GM18498 (cell line): ENCODE data around the gene GON7.
"Not testable (repeated sequence)": the region's sequence is repeated elsewhere in the genome, so short reads cannot be mapped to it uniquely, and the experiment has no call there.

Experiments used
- ATAC-seq: cut with Tn5 transposase; IDR thresholded peaks from one replicate; pipeline ENCODE4 v1.9.1; 2021; ENCODE audit warnings: mild to moderate bottlenecking, moderate library complexity; ENCODE audit not compliant: unreplicated experiment

The GON7 gene

GRCh38 chr14:93160353-93160801 is 46.5 kb downstream of the GON7 start:
- ATAC-seq: no peak

GRCh38 chr14:93159625-93160352 is 47.1 kb downstream of the GON7 start:
- ATAC-seq: not testable (repeated sequence)

GRCh38 chr14:93158349-93158748 is 48.5 kb downstream of the GON7 start:
- ATAC-seq: not testable (repeated sequence)

- no peak for ATAC-seq
Observed at GRCh38 chr14:93156693-93157369, 50.0 kb downstream of the GON7 start.

GRCh38 chr14:93155667-93156066 is 51.2 kb downstream of the GON7 start:
- no peak for ATAC-seq

GRCh38 chr14:93153121-93153520 is 53.7 kb downstream of the GON7 start:
- ATAC-seq: no peak
